K562 (cell line): ENCODE measurements around the gene PDCD6IP. TPM values are rescaled to one million over a fixed set of nuclear protein-coding genes. Genes with fewer than 3 reads are reported as not detected.

Experiments
- FOXK1 ChIP-seq: sonication (generic); formaldehyde crosslinking; IDR thresholded peaks from 2 replicates; pipeline ENCODE4 v1.8.0; 2022; ENCODE audit warnings: missing genetic modification reagents, mild to moderate bottlenecking, borderline replicate concordance
- HOMEZ ChIP-seq: fragments of 250-450 bp; sonication (Bioruptor Pico); IDR thresholded peaks from 2 replicates; pipeline ENCODE4 v1.4.0; 2020; ENCODE audit warnings: mild to moderate bottlenecking, moderate library complexity
- ID3 ChIP-seq, 2 experiments: fragments of 250-450 bp in 1 of 2; fragments of 450-650 bp in 1 of 2; sonication (Bioruptor Pico) in 1 of 2; IDR thresholded peaks; 2 replicates each; pipeline versions ENCODE4 v1.6.1 to v1.8.0; 2016 to 2021; ENCODE audit warnings: mild to moderate bottlenecking in 2 of 2, moderate library complexity in 2 of 2, missing compliant biosample characterization in 1 of 2, missing genetic modification characterization in 1 of 2
- JUN ChIP-seq, 2 experiments: sonication (generic) in 1 of 2; formaldehyde crosslinking in 1 of 2; IDR thresholded peaks; 2 replicates each; pipeline versions ENCODE4 v1.6.1 to v1.8.0; 2012 to 2022; ENCODE audit warnings: borderline replicate concordance in 2 of 2, mild to moderate bottlenecking in 2 of 2, improper control_type of control experiment in 1 of 2, low read depth in 1 of 2, low read length in 1 of 2, missing genetic modification reagents in 1 of 2
- KAT8 ChIP-seq: fragments of 450-650 bp; IDR thresholded peaks from 2 replicates; pipeline ENCODE4 v1.6.1; 2016; ENCODE audit warnings: low read depth, mild to moderate bottlenecking
- KDM4B ChIP-seq, 2 experiments: fragments of 450-650 bp in 1 of 2; sonication (generic) in 1 of 2; IDR thresholded peaks; 2 replicates each; pipeline ENCODE4 v1.6.1; 2016 to 2017; ENCODE audit warnings: borderline replicate concordance in 2 of 2, antibody characterized with exemption in 1 of 2, low read depth in 1 of 2, mild to moderate bottlenecking in 1 of 2
- MAFF ChIP-seq: IDR thresholded peaks from 2 replicates; pipeline ENCODE4 v1.6.1; 2012; ENCODE audit warnings: low read length, improper control_type of control experiment
- NCOA2 ChIP-seq, 2 experiments: fragments of 450-650 bp; IDR thresholded peaks; 2 replicates each; pipeline ENCODE4 v1.6.1; 2018; ENCODE audit warnings: mild to moderate bottlenecking in 2 of 2, moderate library complexity in 1 of 2; ENCODE audit not compliant: partially characterized antibody in 2 of 2
- NFYB ChIP-seq: IDR thresholded peaks from 2 replicates; pipeline ENCODE4 v1.6.1; 2011; ENCODE audit warnings: mild to moderate bottlenecking, moderate library complexity; ENCODE audit not compliant: insufficient read length; ENCODE audit errors: extremely low read depth
- OTX1 ChIP-seq: fragments of 450-650 bp; formaldehyde crosslinking; IDR thresholded peaks from 2 replicates; pipeline ENCODE4 v1.4.0; 2022; ENCODE audit warnings: mild to moderate bottlenecking
- PML ChIP-seq: IDR thresholded peaks from 2 replicates; pipeline ENCODE4 v1.6.1; 2012; ENCODE audit warnings: low read length, inconsistent platforms
- PURB ChIP-seq: sonication (generic); formaldehyde crosslinking; IDR thresholded peaks from 2 replicates; pipeline ENCODE4 v1.9.0; 2021; ENCODE audit warnings: low read depth, mild to moderate bottlenecking, missing genetic modification reagents
- PYGO2 ChIP-seq: fragments of 450-650 bp; IDR thresholded peaks from 2 replicates; pipeline ENCODE4 v1.6.1; 2016; ENCODE audit warnings: mild to moderate bottlenecking, missing genetic modification characterization, moderate library complexity, missing compliant biosample characterization
- RBM22 ChIP-seq: fragments of 200-400 bp; formaldehyde crosslinking; IDR thresholded peaks from 2 replicates; pipeline ENCODE4 v1.6.1; 2018; ENCODE audit warnings: low read length, low read depth; ENCODE audit not compliant: poor library complexity, severe bottlenecking
- RUNX1 ChIP-seq: sonication (generic); IDR thresholded peaks from 2 replicates; pipeline ENCODE4 v1.6.1; 2016; ENCODE audit warnings: antibody characterized with exemption, low read depth
- SETDB1 ChIP-seq: IDR thresholded peaks from one replicate; pipeline ENCODE4 v1.6.1; 2012; ENCODE audit warnings: low read length, control low read depth, inconsistent platforms
- SMARCA5 ChIP-seq: fragments of 450-650 bp; IDR thresholded peaks from 2 replicates; pipeline ENCODE4 v1.6.1; 2016
- SUPT5H ChIP-seq: fragments of 450-650 bp; IDR thresholded peaks from 2 replicates; pipeline ENCODE4 v1.6.1; 2016
- TBL1XR1 ChIP-seq, 2 experiments: IDR thresholded peaks; 2 replicates each; pipeline ENCODE4 v1.6.1; 2012; ENCODE audit warnings: improper control_type of control experiment in 2 of 2, low read length in 2 of 2, mild to moderate bottlenecking in 1 of 2
- ZBTB17 ChIP-seq: fragments of 450-650 bp; formaldehyde crosslinking; IDR thresholded peaks from 2 replicates; pipeline ENCODE4 v1.4.0; 2020; ENCODE audit warnings: mild to moderate bottlenecking
- ZHX1 ChIP-seq: fragments of 150-350 bp; conservative IDR thresholded peaks from 2 replicates; pipeline ENCODE4 v1.6.1; 2014; ENCODE audit warnings: low read length
- ZNF384 ChIP-seq: IDR thresholded peaks from 2 replicates; pipeline ENCODE4 v1.6.1; 2012; ENCODE audit warnings: low read depth, low read length, improper control_type of control experiment
- ZNF444 ChIP-seq: fragments of 250-450 bp; sonication (Bioruptor Pico); IDR thresholded peaks from 2 replicates; pipeline ENCODE4 v1.4.0; 2020; ENCODE audit warnings: mild to moderate bottlenecking, moderate library complexity
- ZNF586 ChIP-seq: fragments of 450-650 bp; formaldehyde crosslinking; conservative IDR thresholded peaks from 2 replicates; pipeline ENCODE4 v1.4.0; 2020; ENCODE audit warnings: mild to moderate bottlenecking, moderate library complexity
- ZSCAN29 ChIP-seq: fragments of 450-650 bp; IDR thresholded peaks from 2 replicates; pipeline ENCODE4 v1.6.1; 2017
- polyA plus RNA-seq, 8 experiments: library from polyadenylated mRNA; depleted of rRNA in 4 of 8; stranded (reverse) in 5 of 8; unstranded in 3 of 8; fragments of >200 nt; fragmentation: Nextera tagmentation in 2 of 8; fragmentation: Illumina TruSeq in 1 of 8; extraction: Ambion mirVana in 2 of 8; extraction: Trizol in 1 of 8; gene quantifications; 2 replicates each; pipeline versions ENCODE4 v1.2.1 to v1.2.3, GENCODE V29; 2011 to 2014; ENCODE audit warnings: inconsistent platforms in 1 of 8, missing spikeins in 1 of 8
- total RNA-seq, 7 experiments: library from RNA; depleted of rRNA in 6 of 7; stranded (reverse); fragments of >200 nt in 6 of 7; fragmentation: Illumina TruSeq in 2 of 7; extraction: Trizol in 2 of 7; gene quantifications; 2 replicates each; pipeline versions ENCODE4 v1.2.1 to v1.2.3, GENCODE V29; 2011 to 2021; ENCODE audit warnings: low replicate concordance in 1 of 7

PDCD6IP gene
- total and polyA plus RNA-seq, 9 of the 15 experiments (the other 6 are each of a cell fraction or from before 2014, with no cell fraction given) = 40.2 to 302 (median 122) TPM

GRCh38 chr3:33914731-33915379, 116.4 kb downstream of the PDCD6IP start (continued):
- TF ChIP-seq FOXK1 (CRISPR knock-in tag) (no peak), ZSCAN29 (no peak), ZNF384 (no peak), SMARCA5 (no peak), ZNF444 (CRISPR knock-in tag) (no peak), ID3 (CRISPR knock-in tag; IDR thresholded peaks at IDR 0.05) (no peak), ID3 (tag; IDR thresholded peaks at IDR 0.05) (peak; percentile 63; the same call in 1 of the 2 replicates), OTX1 (CRISPR knock-in tag) (no peak), PURB (CRISPR knock-in tag) (no peak), SETDB1 (no peak), JUN (IDR thresholded peaks at IDR 0.05; ENCODE audit: borderline replicate concordance, low read depth, low read length) (peak; percentile 2; the same call in 1 of the 2 replicates), JUN (CRISPR knock-in tag; IDR thresholded peaks at IDR 0.05; ENCODE audit: borderline replicate concordance) (no peak), ZBTB17 (CRISPR knock-in tag) (0 out of 2 replicates have a peak, but pooled peaks have one; percentile 19), SUPT5H (no peak), RBM22 (no peak), ZNF586 (CRISPR knock-in tag) (no peak), ZHX1 (no peak), NCOA2 (IDR thresholded peaks at IDR 0.05; ENCODE audit: partially characterized antibody in 2 of 2) (no peak), HOMEZ (CRISPR knock-in tag) (no peak), NFYB (no peak), PML (peak; percentile 60; the same call in 1 of the 2 replicates), TBL1XR1 (IDR thresholded peaks at IDR 0.05; ENCODE audit: low read length in 2 of 2) (peak; percentile 73 to 85; a peak in 3 of 4 replicates), PYGO2 (tag) (no peak), KAT8 (no peak), KDM4B (IDR thresholded peaks at IDR 0.05; ENCODE audit: borderline replicate concordance in 2 of 2, low read depth in 1 of 2) (0 out of 4 replicates have a peak, but pooled peaks of 1 of the 2 experiments have one; percentile 21), MAFF (no peak), RUNX1 (no peak; the same call in 1 of the 2 replicates)
